Fibroblast of lung (primary cell): Measurements from ENCODE around the gene C22orf15.

Experiments used
- EZH2 ChIP-seq: IDR thresholded peaks from 2 replicates; pipeline ENCODE4 v1.5.1; 2012; ENCODE audit warnings: low read length, control low read depth, mild to moderate bottlenecking; ENCODE audit errors: missing control alignments
- TF ChIP-seq, protein P1 (sequence below), 2 donors: IDR thresholded peaks in 1 of 2; conservative IDR thresholded peaks in 1 of 2; 1 replicate in 1 of 2; 2 replicates in 1 of 2; pipeline ENCODE4 v1.5.1; 2011 to 2012; ENCODE audit warnings: low read length in 2 of 2, control low read depth in 1 of 2, inconsistent platforms in 1 of 2, low read depth in 1 of 2, mild to moderate bottlenecking in 1 of 2

DNA sequence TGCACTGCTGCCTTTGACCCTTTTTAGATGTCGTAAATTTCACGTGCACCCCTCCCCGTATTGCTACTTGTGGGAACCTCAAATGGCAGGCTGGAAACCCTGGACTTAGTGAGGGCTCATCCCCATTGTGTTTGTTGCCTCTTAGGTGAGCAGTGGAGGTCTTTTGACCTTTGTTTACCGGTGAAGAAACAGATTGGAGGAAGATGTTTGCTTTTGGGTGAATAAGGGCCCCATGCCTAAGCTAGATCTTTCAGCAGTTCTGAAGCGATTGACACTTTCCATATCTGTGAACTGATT lies 24.8 kb downstream of the C22orf15 start:
- TF ChIP-seq, protein P1, sequence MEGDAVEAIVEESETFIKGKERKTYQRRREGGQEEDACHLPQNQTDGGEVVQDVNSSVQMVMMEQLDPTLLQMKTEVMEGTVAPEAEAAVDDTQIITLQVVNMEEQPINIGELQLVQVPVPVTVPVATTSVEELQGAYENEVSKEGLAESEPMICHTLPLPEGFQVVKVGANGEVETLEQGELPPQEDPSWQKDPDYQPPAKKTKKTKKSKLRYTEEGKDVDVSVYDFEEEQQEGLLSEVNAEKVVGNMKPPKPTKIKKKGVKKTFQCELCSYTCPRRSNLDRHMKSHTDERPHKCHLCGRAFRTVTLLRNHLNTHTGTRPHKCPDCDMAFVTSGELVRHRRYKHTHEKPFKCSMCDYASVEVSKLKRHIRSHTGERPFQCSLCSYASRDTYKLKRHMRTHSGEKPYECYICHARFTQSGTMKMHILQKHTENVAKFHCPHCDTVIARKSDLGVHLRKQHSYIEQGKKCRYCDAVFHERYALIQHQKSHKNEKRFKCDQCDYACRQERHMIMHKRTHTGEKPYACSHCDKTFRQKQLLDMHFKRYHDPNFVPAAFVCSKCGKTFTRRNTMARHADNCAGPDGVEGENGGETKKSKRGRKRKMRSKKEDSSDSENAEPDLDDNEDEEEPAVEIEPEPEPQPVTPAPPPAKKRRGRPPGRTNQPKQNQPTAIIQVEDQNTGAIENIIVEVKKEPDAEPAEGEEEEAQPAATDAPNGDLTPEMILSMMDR (conservative IDR thresholded peaks at IDR 0.05 in 1 of 2, IDR thresholded peaks at IDR 0.05 in 1 of 2; ENCODE audit: low read depth in 1 of 2, low read length in 2 of 2): no peak
- no peak for TF ChIP-seq EZH2
